ENCODE data around the gene TNFAIP2.

TNFAIP2 gene

DNA sequence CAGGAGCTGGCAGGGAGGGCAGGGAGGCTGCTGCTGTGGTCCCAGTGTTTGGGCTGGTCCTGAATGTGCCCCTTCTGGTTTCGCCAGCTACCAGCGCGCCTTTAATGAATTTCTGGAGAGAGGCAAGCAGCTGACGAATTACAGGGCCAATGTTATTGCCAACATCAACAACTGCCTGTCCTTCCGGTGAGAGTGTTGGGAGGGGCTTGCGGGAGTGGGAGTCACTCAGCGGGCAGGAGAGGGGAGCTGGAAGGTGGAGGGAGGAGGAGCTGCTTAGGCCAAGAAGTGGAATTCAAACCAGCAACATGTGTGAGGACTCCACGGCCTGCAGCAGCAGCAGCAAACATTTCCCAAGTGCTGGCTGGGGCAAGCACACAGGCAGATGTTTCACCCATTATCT, 7.7 kb downstream of the TNFAIP2 start:
- H3K4me3 Mint-ChIP-seq, result no peak overlapping the region
- H3K4me1 Mint-ChIP-seq, result no peaks in the 10 kb centered on the region
- H3K36me3 Mint-ChIP-seq, result no peaks in the 10 kb centered on the region
- ATAC-seq (no peak), DNase-seq (ENCODE audit: low spot score in 2 of 2) (no peak)
- no peaks in the 10 kb centered on the region for H3K9me3 Mint-ChIP-seq
- H3K27ac Mint-ChIP-seq, result no peak overlapping the region

DNA sequence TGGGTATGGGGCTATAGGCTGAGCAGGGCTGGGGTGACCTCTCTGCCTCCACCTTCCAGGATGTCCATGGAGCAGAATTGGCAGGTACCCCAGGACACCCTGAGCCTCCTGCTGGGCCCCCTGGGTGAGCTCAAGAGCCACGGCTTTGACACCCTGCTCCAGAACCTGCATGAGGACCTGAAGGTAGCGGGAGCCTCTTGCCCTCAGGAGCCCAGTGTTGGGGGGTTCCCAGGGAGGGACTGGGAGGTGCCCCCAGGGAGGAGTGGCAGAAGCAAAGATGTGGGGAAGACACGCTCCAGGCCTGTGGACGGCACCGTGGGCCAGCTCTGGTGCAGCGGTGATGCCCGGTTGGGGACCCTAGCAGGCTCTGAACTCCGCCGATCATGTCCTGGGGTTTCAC, 8.3 kb downstream of the TNFAIP2 start:
- H3K4me3 Mint-ChIP-seq, result no peak overlapping the region
- no peaks in the 10 kb centered on the region for H3K4me1 Mint-ChIP-seq
- no peaks in the 10 kb centered on the region for H3K9me3 Mint-ChIP-seq
- DNase-seq (ENCODE audit: low spot score in 2 of 2) (no peak), ATAC-seq (no peak)
- H3K27ac Mint-ChIP-seq, result no peak overlapping the region
- H3K36me3 Mint-ChIP-seq, result no peaks in the 10 kb centered on the region

GRCh38 chr14:103132381-103133209, 9.3 kb downstream of the TNFAIP2 start:
- ATAC-seq (no peak), DNase-seq (ENCODE audit: low spot score in 2 of 2) (no peak)
- no peak overlapping the region for H3K27ac Mint-ChIP-seq
- no peak overlapping the region for H3K4me3 Mint-ChIP-seq
- H3K9me3 Mint-ChIP-seq, result no peaks in the 10 kb centered on the region
- no peaks in the 10 kb centered on the region for H3K36me3 Mint-ChIP-seq
- no peaks in the 10 kb centered on the region for H3K4me1 Mint-ChIP-seq

- DNase-seq (ENCODE audit: low spot score in 2 of 2) (no peak), ATAC-seq (no peak)
- Mint-ChIP-seq H3K4me1 (no peaks in the 10 kb centered on the region), H3K9me3 (no peaks in the 10 kb centered on the region), H3K27ac (no peak overlapping the region), H3K36me3 (no peaks in the 10 kb centered on the region), H3K4me3 (no peak overlapping the region)
Measured at GRCh38 chr14:103133210-103134140, 10.2 kb downstream of the TNFAIP2 start.

GRCh38 chr14:103134405-103134804, 11.1 kb downstream of the TNFAIP2 start:
- Mint-ChIP-seq H3K4me3 (no peak overlapping the region), H3K4me1 (no peaks in the 10 kb centered on the region), H3K9me3 (no peaks in the 10 kb centered on the region), H3K36me3 (no peaks in the 10 kb centered on the region), H3K27ac (no peak overlapping the region)
- no peak for DNase-seq (ENCODE audit: low spot score in 2 of 2)
- no peak for ATAC-seq

- Mint-ChIP-seq H3K9me3 (no peaks in the 10 kb centered on the region), H3K36me3 (no peaks in the 10 kb centered on the region), H3K4me1 (no peaks in the 10 kb centered on the region), H3K4me3 (no peak overlapping the region), H3K27ac (no peak overlapping the region)
- DNase-seq (ENCODE audit: low spot score in 2 of 2) (no peak), ATAC-seq (no peak)
Measured at GRCh38 chr14:103134919-103135318, 11.7 kb downstream of the TNFAIP2 start.

- Mint-ChIP-seq H3K36me3 (no peaks in the 10 kb centered on the region), H3K4me3 (no peak overlapping the region), H3K4me1 (peaks cover 5% of the 10 kb centered on the region), H3K9me3 (no peaks in the 10 kb centered on the region), H3K27ac (no peak overlapping the region)
- no peak for ATAC-seq
- DNase-seq (ENCODE audit: low spot score in 2 of 2), result no peak
Measured at GRCh38 chr14:103135333-103136260, 12.3 kb downstream of the TNFAIP2 start.

DNA sequence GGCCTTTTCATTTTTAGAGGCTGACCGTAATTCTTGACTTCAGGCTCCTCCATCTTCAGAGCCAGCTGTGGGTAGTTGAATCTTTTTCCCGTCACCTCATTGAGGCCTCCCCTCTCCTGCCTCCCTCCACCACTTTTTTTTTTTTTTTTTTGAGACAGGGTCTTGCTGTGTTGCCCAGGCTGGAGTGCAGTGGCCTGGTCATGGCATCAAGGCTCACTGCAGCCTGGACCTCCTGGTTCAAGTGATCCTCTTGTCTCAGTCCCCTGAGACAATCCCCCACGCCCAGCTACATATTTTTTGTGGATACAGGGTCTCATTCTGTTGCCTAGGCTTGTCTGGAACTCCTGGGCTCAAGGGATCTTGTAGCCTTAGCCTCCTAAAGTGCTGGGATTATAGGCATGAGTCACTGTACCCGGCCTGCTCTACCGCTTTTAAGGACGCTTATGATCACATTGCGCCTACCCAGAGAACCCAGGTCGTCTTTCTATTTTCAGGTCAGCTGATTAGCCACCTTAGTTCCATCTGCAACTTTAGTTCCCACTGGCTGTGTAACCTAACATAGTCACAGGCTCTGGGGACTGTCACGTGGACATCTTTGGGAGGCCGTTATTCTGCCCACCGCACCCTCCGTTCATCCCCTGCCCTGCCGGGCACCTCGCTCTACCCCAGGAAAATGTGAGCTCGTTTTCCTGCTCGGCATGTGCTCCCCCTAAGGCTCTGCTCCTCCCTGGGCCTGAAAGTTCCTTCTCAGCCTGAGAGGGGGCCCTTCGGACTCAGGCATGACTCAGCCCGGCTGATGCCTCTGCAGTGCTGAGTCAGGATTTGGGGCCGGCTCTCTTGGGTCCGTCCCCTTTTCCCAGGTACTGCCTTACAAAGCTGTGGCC, 13.4 kb downstream of the TNFAIP2 start:
- H3K27ac Mint-ChIP-seq, result peak overlapping the region; percentile 68
- no peaks in the 10 kb centered on the region for H3K9me3 Mint-ChIP-seq
- peaks cover 13% of the 10 kb centered on the region for H3K4me1 Mint-ChIP-seq
- DNase-seq (ENCODE audit: low spot score in 2 of 2), result no peak
- H3K36me3 Mint-ChIP-seq, result no peaks in the 10 kb centered on the region
- no peak for ATAC-seq
- H3K4me3 Mint-ChIP-seq, result no peak overlapping the region

GRCh38 chr14:103137689-103138300, 14.5 kb downstream of the TNFAIP2 start:
- no peak overlapping the region for H3K27ac Mint-ChIP-seq
- no peaks in the 10 kb centered on the region for H3K9me3 Mint-ChIP-seq
- ATAC-seq (no peak), DNase-seq (ENCODE audit: low spot score in 2 of 2) (no peak)
- no peaks in the 10 kb centered on the region for H3K36me3 Mint-ChIP-seq
- H3K4me1 Mint-ChIP-seq, result peaks cover 13% of the 10 kb centered on the region
- no peak overlapping the region for H3K4me3 Mint-ChIP-seq

- no peaks in the 10 kb centered on the region for H3K9me3 Mint-ChIP-seq
- DNase-seq (ENCODE audit: low spot score in 2 of 2), result no peak
- no peak overlapping the region for H3K4me3 Mint-ChIP-seq
- no peaks in the 10 kb centered on the region for H3K36me3 Mint-ChIP-seq
- no peak for ATAC-seq
- no peak overlapping the region for H3K27ac Mint-ChIP-seq
- peaks cover 13% of the 10 kb centered on the region for H3K4me1 Mint-ChIP-seq
Measured at GRCh38 chr14:103138301-103139131, 15.3 kb downstream of the TNFAIP2 start.

- Mint-ChIP-seq H3K27ac (no peak overlapping the region), H3K36me3 (no peaks in the 10 kb centered on the region), H3K4me3 (no peak overlapping the region), H3K4me1 (peaks cover 13% of the 10 kb centered on the region), H3K9me3 (no peaks in the 10 kb centered on the region)
- ATAC-seq, result no peak
- DNase-seq (ENCODE audit: low spot score in 2 of 2), result no peak
Measured at GRCh38 chr14:103139132-103140025, 16.1 kb downstream of the TNFAIP2 start.

GRCh38 chr14:103140316-103141109, 17.3 kb downstream of the TNFAIP2 start:
- Mint-ChIP-seq H3K4me3 (no peak overlapping the region), H3K4me1 (peaks cover 13% of the 10 kb centered on the region), H3K27ac (no peak overlapping the region), H3K36me3 (no peaks in the 10 kb centered on the region), H3K9me3 (no peaks in the 10 kb centered on the region)
- DNase-seq (ENCODE audit: low spot score in 2 of 2) (no peak), ATAC-seq (peak; percentile 60)

Data from stimulated activated effector memory CD8-positive, alpha-beta T cell treated with anti-CD3 and anti-CD28 coated beads, Interleukin-12 subunit alpha, Interleukin-12 subunit beta, amount 100 ng/mL, for 72 hours (primary cell).